LNCAP (cell line): ENCODE results near the gene CSF1R.

Experiments
- CTCF ChIP-seq: fragments of 450-650 bp; IDR thresholded peaks from 2 replicates; pipeline ENCODE4 v1.5.1; 2017; ENCODE audit warnings: mild to moderate bottlenecking

CSF1R gene

GRCh38 chr5:150106674-150107426 lies 20.5 kb upstream of the CSF1R start:
- no peak for TF ChIP-seq CTCF

- no peak for TF ChIP-seq CTCF
Observed at GRCh38 chr5:150105928-150106615, 19.7 kb upstream of the CSF1R start.

- no peak for TF ChIP-seq CTCF
Observed at GRCh38 chr5:150104550-150104870, 18.2 kb upstream of the CSF1R start.

GRCh38 chr5:150103678-150104549 lies 17.6 kb upstream of the CSF1R start:
- no peak for TF ChIP-seq CTCF

GRCh38 chr5:150101023-150101422 lies 14.7 kb upstream of the CSF1R start:
- no peak for TF ChIP-seq CTCF

- no peak for TF ChIP-seq CTCF
Observed at GRCh38 chr5:150097152-150097551, 10.8 kb upstream of the CSF1R start.

- TF ChIP-seq CTCF = no peak
Observed at GRCh38 chr5:150092159-150092787, 5.9 kb upstream of the CSF1R start.
